ENCODE results near the gene MROH2A. TPM values are rescaled to one million over a fixed set of nuclear protein-coding genes. Genes with fewer than 3 reads are reported as not detected.
A peak's percentile ranks its signal among the peaks of the same experiment; 100 is the strongest.

The MROH2A gene
- total RNA-seq, 1 experiment from 2014 or later: 0.33 TPM

DNA sequence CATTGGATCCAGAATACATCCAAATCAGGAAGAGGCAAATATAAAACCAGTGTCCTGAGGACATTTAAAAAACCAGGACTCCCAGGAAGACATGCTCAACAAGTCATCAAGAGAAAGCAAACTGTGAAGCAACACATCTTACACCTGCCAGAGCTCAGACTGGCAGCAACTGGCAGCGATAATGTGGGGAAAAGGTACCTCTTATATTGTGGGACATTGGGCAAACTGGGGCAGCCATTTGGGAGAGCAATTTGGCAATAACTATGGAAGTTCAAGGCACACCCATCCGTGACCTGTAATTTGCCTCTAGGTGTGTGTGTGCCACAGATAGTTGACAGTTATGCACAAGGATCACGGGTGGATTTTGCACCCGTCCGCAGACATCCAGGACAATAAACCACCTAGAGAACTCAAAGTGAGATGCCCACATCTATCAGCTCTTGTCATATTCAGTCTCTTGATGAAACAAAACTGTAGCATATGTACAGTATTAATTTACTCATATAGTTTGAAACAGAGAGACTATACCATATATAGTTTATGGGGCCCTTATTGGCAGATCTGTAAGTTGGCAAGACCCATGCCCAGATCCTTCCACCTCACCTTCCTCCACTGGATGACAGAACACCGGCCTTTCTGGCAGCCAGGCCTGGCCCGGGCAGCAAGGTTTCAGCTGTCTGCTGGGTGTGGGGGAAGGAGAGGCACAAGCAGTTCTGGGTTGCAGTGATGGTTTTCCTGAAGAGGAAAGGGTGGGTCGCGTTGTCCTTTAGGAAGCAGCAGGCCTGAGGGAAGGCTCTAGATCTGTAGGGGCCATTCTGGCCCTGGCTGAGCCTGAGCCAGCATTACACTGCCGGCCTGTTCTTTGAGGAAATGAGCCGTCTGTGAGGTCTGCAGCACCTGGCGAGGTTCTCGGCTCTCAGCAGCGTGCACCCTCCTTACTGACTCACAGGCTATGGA lies 57.4 kb downstream of the MROH2A start:
- peaks cover 63% of the 10 kb centered on the region for H3K36me3 Mint-ChIP-seq (ENCODE audit: insufficient read depth, unreplicated experiment)
- BruUV-seq (replicated peaks): no TSS peak
- H3K4me1 Mint-ChIP-seq (ENCODE audit: low read depth, unreplicated experiment): peaks cover 40% of the 10 kb centered on the region

DNA sequence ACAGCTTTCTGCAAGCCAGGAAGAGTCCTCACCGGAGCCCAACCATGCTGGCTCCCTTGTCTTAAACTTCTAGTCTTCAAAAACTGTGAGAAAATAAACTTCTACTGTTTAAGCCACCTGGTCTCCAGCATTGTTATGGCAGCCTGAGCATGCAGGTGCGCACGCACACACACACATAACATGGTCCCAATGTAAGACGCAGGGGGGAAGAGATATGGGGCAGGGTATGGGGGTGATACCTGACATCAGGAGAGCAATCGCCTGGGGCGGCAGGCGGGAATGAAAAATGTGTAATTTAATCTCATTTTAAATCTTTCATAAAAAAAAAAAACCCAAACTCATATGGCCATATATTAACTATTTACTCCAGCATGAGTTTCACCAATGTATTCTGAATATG lies 58.2 kb downstream of the MROH2A start:
- H3K36me3 Mint-ChIP-seq (ENCODE audit: insufficient read depth, unreplicated experiment): peaks cover 72% of the 10 kb centered on the region
- intact Hi-C loops (cut with micrococcal nuclease; ENCODE audit: unreplicated experiment): loop anchor here (10.0 kb wide), 3 partner anchors 132 to 392 kb away; partner anchors contain the start of gene USP40
- TF ChIP-seq, protein P1, sequence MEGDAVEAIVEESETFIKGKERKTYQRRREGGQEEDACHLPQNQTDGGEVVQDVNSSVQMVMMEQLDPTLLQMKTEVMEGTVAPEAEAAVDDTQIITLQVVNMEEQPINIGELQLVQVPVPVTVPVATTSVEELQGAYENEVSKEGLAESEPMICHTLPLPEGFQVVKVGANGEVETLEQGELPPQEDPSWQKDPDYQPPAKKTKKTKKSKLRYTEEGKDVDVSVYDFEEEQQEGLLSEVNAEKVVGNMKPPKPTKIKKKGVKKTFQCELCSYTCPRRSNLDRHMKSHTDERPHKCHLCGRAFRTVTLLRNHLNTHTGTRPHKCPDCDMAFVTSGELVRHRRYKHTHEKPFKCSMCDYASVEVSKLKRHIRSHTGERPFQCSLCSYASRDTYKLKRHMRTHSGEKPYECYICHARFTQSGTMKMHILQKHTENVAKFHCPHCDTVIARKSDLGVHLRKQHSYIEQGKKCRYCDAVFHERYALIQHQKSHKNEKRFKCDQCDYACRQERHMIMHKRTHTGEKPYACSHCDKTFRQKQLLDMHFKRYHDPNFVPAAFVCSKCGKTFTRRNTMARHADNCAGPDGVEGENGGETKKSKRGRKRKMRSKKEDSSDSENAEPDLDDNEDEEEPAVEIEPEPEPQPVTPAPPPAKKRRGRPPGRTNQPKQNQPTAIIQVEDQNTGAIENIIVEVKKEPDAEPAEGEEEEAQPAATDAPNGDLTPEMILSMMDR (IDR thresholded peaks at IDR 0.05; ENCODE audit: unreplicated experiment): no peak
- H3K27ac Mint-ChIP-seq (ENCODE audit: unreplicated experiment): no peak overlapping the region
- H3K4me1 Mint-ChIP-seq (ENCODE audit: low read depth, unreplicated experiment): peaks cover 49% of the 10 kb centered on the region
- CTCF ChIA-PET: no interaction called here
- H3K27me3 Mint-ChIP-seq (ENCODE audit: unreplicated experiment): no peaks in the 10 kb centered on the region
- no peaks in the 10 kb centered on the region for H3K9me3 Mint-ChIP-seq (ENCODE audit: low read depth, unreplicated experiment)
- DNase-seq: no peak
- no TSS peak for BruUV-seq (replicated peaks)
- no peak overlapping the region for H3K4me3 Mint-ChIP-seq (ENCODE audit: low read depth, unreplicated experiment)

More for the DNA sequence above, 57.4 kb downstream of the MROH2A start:
- no peak for DNase-seq
- Mint-ChIP-seq H3K27ac (ENCODE audit: unreplicated experiment) (no peak overlapping the region), H3K4me3 (ENCODE audit: low read depth, unreplicated experiment) (no peak overlapping the region), H3K27me3 (ENCODE audit: unreplicated experiment) (no peaks in the 10 kb centered on the region), H3K9me3 (ENCODE audit: low read depth, unreplicated experiment) (no peaks in the 10 kb centered on the region)
- CTCF ChIA-PET: no interaction called here
- intact Hi-C loops (cut with micrococcal nuclease; ENCODE audit: unreplicated experiment): loop anchor here (10.0 kb wide), 3 partner anchors 131 to 391 kb away; partner anchors contain the start of gene USP40
- TF ChIP-seq, protein P1 (IDR thresholded peaks at IDR 0.05; ENCODE audit: unreplicated experiment): no peak

DNA sequence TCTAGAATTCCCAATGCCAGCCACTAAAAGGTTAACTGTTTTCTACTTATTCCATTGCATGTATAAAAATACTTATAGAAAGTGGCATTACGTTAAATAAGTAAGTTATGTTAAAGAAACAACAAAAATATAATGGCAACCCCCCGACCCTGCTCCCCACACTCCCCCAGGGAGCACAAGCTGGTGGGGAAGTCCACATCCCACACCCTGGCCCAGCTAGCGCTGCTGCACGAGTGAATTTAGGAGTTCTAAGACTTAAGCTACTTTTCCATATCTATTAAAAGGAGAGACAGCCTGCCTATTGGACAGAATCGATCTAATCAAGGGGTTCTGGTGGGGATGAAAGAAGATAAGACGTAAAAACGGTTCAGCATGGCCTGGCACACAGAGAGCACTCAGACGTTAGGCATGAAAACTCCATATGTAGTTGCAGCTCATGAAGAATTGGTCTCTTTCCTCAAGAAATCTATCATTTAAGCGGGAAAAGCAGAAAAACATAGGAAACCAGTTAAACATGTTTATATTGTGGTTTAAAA lies 59.6 kb downstream of the MROH2A start:
- H3K36me3 Mint-ChIP-seq (ENCODE audit: insufficient read depth, unreplicated experiment): peaks cover 84% of the 10 kb centered on the region
- no TSS peak for BruUV-seq (replicated peaks)
- H3K27me3 Mint-ChIP-seq (ENCODE audit: unreplicated experiment): no peaks in the 10 kb centered on the region
- CTCF ChIA-PET: interaction anchor here (0.5 kb wide), 1 partner anchor 436 kb away, joined by 3 read pairs; no protein-coding TSS in a partner anchor
- no peaks in the 10 kb centered on the region for H3K9me3 Mint-ChIP-seq (ENCODE audit: low read depth, unreplicated experiment)
- H3K4me1 Mint-ChIP-seq (ENCODE audit: low read depth, unreplicated experiment): peaks cover 55% of the 10 kb centered on the region
- intact Hi-C loops (cut with micrococcal nuclease; ENCODE audit: unreplicated experiment): loop anchor here (10.0 kb wide), 3 partner anchors 133 to 393 kb away; partner anchors contain the start of gene USP40
- no peak overlapping the region for H3K27ac Mint-ChIP-seq (ENCODE audit: unreplicated experiment)
- no peak overlapping the region for H3K4me3 Mint-ChIP-seq (ENCODE audit: low read depth, unreplicated experiment)
- no peak for DNase-seq
- TF ChIP-seq, protein P1 (IDR thresholded peaks at IDR 0.05; ENCODE audit: unreplicated experiment): no peak

DNA sequence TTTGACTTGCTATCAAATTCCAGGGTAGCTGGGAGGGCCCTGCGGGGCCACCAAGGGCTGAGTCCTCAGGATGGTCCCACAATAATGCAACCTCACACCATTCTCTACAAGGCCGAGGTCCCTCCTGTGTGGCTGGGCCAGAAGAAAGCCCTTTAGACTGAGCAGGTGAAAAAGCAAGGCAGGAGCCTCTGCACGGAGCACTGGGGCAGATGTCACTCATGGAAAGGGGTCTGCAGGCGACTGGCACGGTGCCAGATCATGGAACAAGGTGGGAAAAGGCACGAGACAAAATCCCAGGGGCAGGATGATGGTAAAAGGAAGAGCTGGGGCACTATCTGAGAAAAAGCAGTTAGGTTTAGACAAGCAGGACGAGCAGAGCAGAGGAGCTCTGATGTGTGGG lies 60.1 kb downstream of the MROH2A start:
- H3K27ac Mint-ChIP-seq (ENCODE audit: unreplicated experiment): peak overlapping the region; percentile 2
- no peak overlapping the region for H3K4me3 Mint-ChIP-seq (ENCODE audit: low read depth, unreplicated experiment)
- BruUV-seq (replicated peaks): no TSS peak
- H3K4me1 Mint-ChIP-seq (ENCODE audit: low read depth, unreplicated experiment): peaks cover 55% of the 10 kb centered on the region
- H3K9me3 Mint-ChIP-seq (ENCODE audit: low read depth, unreplicated experiment): no peaks in the 10 kb centered on the region
- intact Hi-C loops (cut with micrococcal nuclease; ENCODE audit: unreplicated experiment): loop anchor here (10.0 kb wide), 3 partner anchors 133 to 393 kb away; partner anchors contain the start of gene USP40
- no peaks in the 10 kb centered on the region for H3K27me3 Mint-ChIP-seq (ENCODE audit: unreplicated experiment)
- TF ChIP-seq, protein P1 (IDR thresholded peaks at IDR 0.05; ENCODE audit: unreplicated experiment): no peak
- CTCF ChIA-PET: no interaction called here
- peaks cover 89% of the 10 kb centered on the region for H3K36me3 Mint-ChIP-seq (ENCODE audit: insufficient read depth, unreplicated experiment)
- no peak for DNase-seq
